H1 (cell line): Measurements from ENCODE around the gene CAMK1. TPM values are rescaled to one million over a fixed set of nuclear protein-coding genes. Genes with fewer than 3 reads are reported as not detected.

ENCODE experiments used
- CTCF ChIA-PET: fragments of 300-600 bp; sonication (Branson Sonifier 250); formaldehyde crosslinking; loops from one replicate; lab custom pipeline; 2021; ENCODE audit not compliant: partially characterized antibody; lab: Charles Lee
- POLR2A ChIA-PET: fragments of 300-600 bp; sonication (Branson Sonifier 250); formaldehyde crosslinking; loops from one replicate; lab custom pipeline; 2021; ENCODE audit warnings: inconsistent platforms; ENCODE audit not compliant: partially characterized antibody; lab: Charles Lee
- DNase-seq, 2 experiments: peaks; one replicate each; pipeline versions ENCODE4 v3.0.0 to v3.0.0-alpha.2; 2010 to 2022; ENCODE audit warnings: low spot score in 2 of 2, low read depth in 1 of 2, mixed read lengths in 1 of 2
- FAIRE-seq: peaks from 2 replicates; lab custom pipeline; 2011; peaks lifted over from hg19 to GRCh38; lab: Jason Lieb, UNC
- H2AFZ ChIP-seq: 2 replicates; pipeline ENCODE4 v1.8.1; 2012; ENCODE audit warnings: low read length, inconsistent platforms
- H2AK5ac ChIP-seq: 2 replicates; pipeline ENCODE4 v1.6.1; 2013; ENCODE audit warnings: low read depth, low read length
- H2BK120ac ChIP-seq: replicated peaks from 2 replicates; pipeline ENCODE3; 2013; ENCODE audit warnings: low read depth, low read length, inconsistent platforms
- H2BK12ac ChIP-seq: 2 replicates; pipeline ENCODE4 v1.6.1; 2013; ENCODE audit warnings: low read depth, low read length
- H2BK15ac ChIP-seq: 2 replicates; pipeline ENCODE4 v1.6.1; 2013; ENCODE audit warnings: low read length
- H2BK20ac ChIP-seq: 2 replicates; pipeline ENCODE4 v1.6.1; 2013; ENCODE audit warnings: low read length
- H2BK5ac ChIP-seq: 2 replicates; pipeline ENCODE4 v1.6.1; 2013; ENCODE audit warnings: low read depth, low read length
- H3K14ac ChIP-seq: 2 replicates; pipeline ENCODE4 v1.6.1; 2013; ENCODE audit warnings: inconsistent platforms; ENCODE audit not compliant: insufficient read length
- H3K18ac ChIP-seq: 2 replicates; pipeline ENCODE4 v1.6.1; 2013; ENCODE audit warnings: low read length; ENCODE audit errors: extremely low read depth
- H3K23ac ChIP-seq: 2 replicates; pipeline ENCODE4 v1.6.1; 2013; ENCODE audit warnings: inconsistent platforms; ENCODE audit not compliant: insufficient read length
- H3K23me2 ChIP-seq: 2 replicates; pipeline ENCODE4 v1.6.1; 2013; ENCODE audit warnings: low read depth, low read length
- H3K27ac ChIP-seq: 2 replicates; pipeline ENCODE4 v1.6.1; 2011; ENCODE audit warnings: low read depth, low read length, inconsistent platforms
- H3K27me3 ChIP-seq, 4 experiments: replicated peaks in 1 of 4; 1 replicate in 1 of 4; 2 replicates in 3 of 4; pipeline versions ENCODE4 v1.6.1 to v1.8.1; 2011 to 2013; ENCODE audit warnings: low read length in 3 of 4, mild to moderate bottlenecking in 3 of 4, inconsistent platforms in 2 of 4, mixed read lengths in 2 of 4, moderate library complexity in 1 of 4; ENCODE audit not compliant: control insufficient read depth in 3 of 4, insufficient read depth in 3 of 4; ENCODE audit errors: extremely low read depth in 1 of 4
- H3K36me3 ChIP-seq, 4 experiments: 2 replicates each; pipeline versions ENCODE4 v1.6.1 to v1.8.1; 2011 to 2013; ENCODE audit warnings: mild to moderate bottlenecking in 4 of 4, low read length in 3 of 4, moderate library complexity in 2 of 4, control low read depth in 1 of 4, inconsistent platforms in 1 of 4; ENCODE audit not compliant: insufficient read depth in 4 of 4, control insufficient read depth in 2 of 4
- H3K4ac ChIP-seq: replicated peaks from 2 replicates; pipeline ENCODE3; 2013; ENCODE audit warnings: low read length, low read depth, mixed read lengths, inconsistent platforms; ENCODE audit not compliant: insufficient read length
- H3K4me1 ChIP-seq, 4 experiments: replicated peaks in 1 of 4; 1 replicate in 1 of 4; 2 replicates in 3 of 4; pipeline versions ENCODE4 v1.6.1 to v1.8.1; 2011 to 2013; ENCODE audit warnings: low read length in 3 of 4, inconsistent platforms in 2 of 4, mixed read lengths in 1 of 4; ENCODE audit not compliant: insufficient read depth in 4 of 4, control insufficient read depth in 3 of 4
- H3K4me2 ChIP-seq, 2 experiments: 2 replicates each; pipeline versions ENCODE4 v1.6.1 to v1.8.1; 2011 to 2013; ENCODE audit warnings: low read depth in 2 of 2, low read length in 2 of 2, control low read depth in 1 of 2, inconsistent platforms in 1 of 2, mild to moderate bottlenecking in 1 of 2; ENCODE audit not compliant: insufficient read depth in 1 of 2
- H3K4me3 ChIP-seq, 4 experiments: fragments of 200-600, 300-600 bp in 1 of 4; sonication (generic), shearing (Covaris generic), sonication (Bioruptor Twin) in 1 of 4; 2 replicates each; pipeline versions ENCODE4 v1.5.1 to v1.8.1; 2011 to 2016; ENCODE audit warnings: low read length in 4 of 4, low read depth in 3 of 4, control low read depth in 2 of 4, inconsistent platforms in 2 of 4, mild to moderate bottlenecking in 2 of 4, mixed read lengths in 1 of 4, moderate library complexity in 1 of 4; ENCODE audit not compliant: insufficient read depth in 2 of 4; ENCODE audit errors: extremely low read depth in 1 of 4
- H3K56ac ChIP-seq: replicated peaks from 2 replicates; pipeline ENCODE3; 2013; ENCODE audit warnings: low read depth, mild to moderate bottlenecking, mixed read lengths, low read length, inconsistent platforms; ENCODE audit not compliant: insufficient read length
- H3K79me1 ChIP-seq: 2 replicates; pipeline ENCODE4 v1.6.1; 2013; ENCODE audit warnings: low read depth, low read length, control low read depth
- H3K79me2 ChIP-seq, 2 experiments: 2 replicates each; pipeline versions ENCODE4 v1.6.1 to v1.8.1; 2012 to 2013; ENCODE audit warnings: low read length in 2 of 2, mild to moderate bottlenecking in 2 of 2, inconsistent platforms in 1 of 2; ENCODE audit not compliant: insufficient read depth in 2 of 2, control insufficient read depth in 1 of 2
- H3K9ac ChIP-seq, 4 experiments: replicated peaks in 1 of 4; 1 replicate in 1 of 4; 2 replicates in 3 of 4; pipeline versions ENCODE4 v1.6.1 to v1.8.1; 2011 to 2013; ENCODE audit warnings: low read depth in 3 of 4, low read length in 3 of 4, control low read depth in 2 of 4, mild to moderate bottlenecking in 2 of 4, moderate library complexity in 2 of 4, inconsistent platforms in 1 of 4; ENCODE audit errors: extremely low read depth in 1 of 4
- H3K9me3 ChIP-seq, 2 experiments: 2 replicates each; pipeline versions ENCODE4 v1.6.1 to v1.8.1; 2012 to 2013; ENCODE audit warnings: mild to moderate bottlenecking in 2 of 2, moderate library complexity in 2 of 2, control low read depth in 1 of 2, inconsistent platforms in 1 of 2, low read depth in 1 of 2, low read length in 1 of 2, mixed read lengths in 1 of 2; ENCODE audit not compliant: insufficient read depth in 2 of 2
- H4K20me1 ChIP-seq, 2 experiments: replicated peaks in 1 of 2; 2 replicates each; pipeline versions ENCODE3 to v1.8.1; 2011 to 2013; ENCODE audit warnings: inconsistent platforms in 2 of 2, low read length in 2 of 2, mild to moderate bottlenecking in 1 of 2; ENCODE audit not compliant: insufficient read depth in 2 of 2, control insufficient read depth in 1 of 2
- H4K5ac ChIP-seq: 2 replicates; pipeline ENCODE4 v1.6.1; 2013; ENCODE audit warnings: low read length, low read depth, mixed read lengths, inconsistent platforms; ENCODE audit not compliant: insufficient read length
- H4K8ac ChIP-seq: 2 replicates; pipeline ENCODE4 v1.8.0; 2013; ENCODE audit warnings: mild to moderate bottlenecking, moderate library complexity, low read length, inconsistent platforms; ENCODE audit not compliant: insufficient read depth; ENCODE audit errors: extremely low read depth
- H4K91ac ChIP-seq: replicated peaks from 2 replicates; pipeline ENCODE3; 2013; ENCODE audit warnings: low read length, mixed read lengths, inconsistent platforms; ENCODE audit not compliant: insufficient read length
- ASH2L ChIP-seq: fragments of 200-600, 300-600 bp; sonication (generic); IDR thresholded peaks from one replicate; pipeline ENCODE4 v1.7.1; 2017; ENCODE audit warnings: low read length
- ATF2 ChIP-seq: IDR thresholded peaks from 2 replicates; pipeline ENCODE4 v1.6.1; 2012; ENCODE audit warnings: low read length, inconsistent platforms
- ATF3 ChIP-seq: IDR thresholded peaks from 2 replicates; pipeline ENCODE4 v1.6.1; 2011; ENCODE audit warnings: low read depth, mild to moderate bottlenecking, low read length; ENCODE audit not compliant: insufficient read depth
- CBX5 ChIP-seq: fragments of 300-800, 300-1000 bp; sonication (generic); IDR thresholded peaks from 2 replicates; pipeline ENCODE4 v1.7.1; 2016; ENCODE audit warnings: antibody characterized with exemption, low read length, low read depth
- PHF8 ChIP-seq: fragments of 200-600 bp; sonication (generic); conservative IDR thresholded peaks from 2 replicates; pipeline ENCODE4 v1.7.1; 2012; ENCODE audit warnings: low read depth, mild to moderate bottlenecking, inconsistent platforms, low read length, moderate library complexity
- POLR2AphosphoS5 ChIP-seq: IDR thresholded peaks from 2 replicates; pipeline ENCODE4 v1.6.1; 2011; ENCODE audit warnings: low read depth, low read length
- RBBP5 ChIP-seq: IDR thresholded peaks from 2 replicates; pipeline ENCODE4 v1.7.1; 2012; ENCODE audit warnings: low read depth, mild to moderate bottlenecking, inconsistent platforms, low read length, moderate library complexity, borderline replicate concordance
- RNF2 ChIP-seq: fragments of 200-900, 300-1000 bp; sonication (generic); IDR thresholded peaks from 2 replicates; pipeline ENCODE4 v1.7.1; 2016; ENCODE audit warnings: borderline replicate concordance, low read depth, mild to moderate bottlenecking, antibody characterized with exemption, low read length; ENCODE audit not compliant: poor library complexity, severe bottlenecking; ENCODE audit errors: missing control alignments
- SIRT6 ChIP-seq: IDR thresholded peaks from one replicate; pipeline ENCODE4 v1.7.1; 2012; ENCODE audit warnings: low read length, inconsistent platforms
- SRF ChIP-seq: IDR thresholded peaks from 2 replicates; pipeline ENCODE4 v1.6.1; 2011; ENCODE audit warnings: mild to moderate bottlenecking, low read depth, low read length, moderate library complexity
- TEAD4 ChIP-seq: IDR thresholded peaks from 2 replicates; pipeline ENCODE4 v1.6.1; 2012; ENCODE audit warnings: low read depth, low read length, inconsistent platforms, mixed read lengths
- WGBS, 2 experiments: shearing (Covaris generic) in 1 of 2; methylation state at CpG; one replicate each; pipeline versions ENCODE4 v1.1.6 to v1.1.7; 2013 to 2015; ENCODE audit warnings: low lambda C conversion rate in 2 of 2, mixed read lengths in 2 of 2, inconsistent platforms in 1 of 2, low coverage in 1 of 2, missing lambda C conversion rate in 1 of 2; ENCODE audit not compliant: insufficient replicate concordance in 2 of 2, insufficient coverage in 1 of 2, insufficient read length in 1 of 2; ENCODE audit errors: extremely low coverage in 1 of 2, missing lambda C conversion rate in 1 of 2; 5-methylcytosine and 5-hydroxymethylcytosine counted together
- polyA plus RNA-seq, 7 experiments: library from polyadenylated mRNA; depleted of rRNA in 3 of 7; stranded (reverse) in 5 of 7; unstranded in 2 of 7; fragments of >200 nt in 5 of 7; fragments of 200-250 nt in 2 of 7; gene quantifications; 1 replicate in 5 of 7; 2 replicates in 1 of 7; 4 replicates in 1 of 7; pipeline versions ENCODE4 v1.2.1 to v1.2.3, GENCODE V29; 2011 to 2013; ENCODE audit warnings: missing spikeins in 2 of 7, mixed read lengths in 2 of 7
- total RNA-seq: library from RNA; stranded (reverse); fragmentation: NEBNext Ultra II Directional; extraction: Animal tissue kit (Norgen Biotek cat#: 25700); gene quantifications from 2 replicates; pipeline ENCODE4 v1.2.1, GENCODE V29; 2021

The CAMK1 gene
- total and polyA plus RNA-seq, 2 of the 8 experiments (the other 6 are each of a cell fraction or from before 2014, with no cell fraction given): 4.9 to 5.1 TPM

GRCh38 chr3:9739181-9739580 lies 30.6 kb downstream of the CAMK1 start:
- Histone ChIP-seq H3K4me2 (no peak overlapping the region), H3K9ac (no peak overlapping the region), H3K27ac (no peak overlapping the region), H2AK5ac (no peak overlapping the region), H2BK120ac (no peak overlapping the region), H2AFZ (no peak overlapping the region), H4K20me1 (peaks cover 2 to 19% of the 10 kb centered on the region in 2 experiments), H3K14ac (no peak overlapping the region), H4K91ac (no peak overlapping the region), H2BK20ac (no peak overlapping the region), H3K4ac (no peak overlapping the region), H3K23me2 (no peaks in the 10 kb centered on the region), H2BK15ac (no peak overlapping the region), H3K56ac (no peak overlapping the region), H3K4me3 (no peak overlapping the region), H3K27me3 (0 out of 7 replicates have a peak, but pooled peaks cover 0 to 2% (median 0%) of the 10 kb centered on the region in 4 experiments), H3K18ac (no peak overlapping the region), H3K79me2 (peaks cover 0 to 3% of the 10 kb centered on the region in 2 experiments; a peak in 1 of 4 replicates), H4K5ac (no peak overlapping the region), H3K4me1 (no peaks in the 10 kb centered on the region), H4K8ac (peak overlapping the region; percentile 71; the same call in 1 of the 2 replicates), H3K23ac (no peak overlapping the region), H2BK5ac (no peak overlapping the region), H3K9me3 (no peaks in the 10 kb centered on the region), H3K36me3 (peaks cover 53 to 97% (median 81%) of the 10 kb centered on the region in 4 experiments), H2BK12ac (no peak overlapping the region), H3K79me1 (peaks cover 10% of the 10 kb centered on the region)
- no peak for FAIRE-seq
- no peak for DNase-seq
- POLR2A ChIA-PET: interaction anchor here (1.2 to 2.0 kb wide), 2 partner anchors 10 to 45 kb away, joined by 3 to 12 read pairs; partner anchors contain the start of gene OGG1
- CTCF ChIA-PET: interaction anchor here (0.9 to 3.7 kb wide), 3 partner anchors 10 to 69 kb away, joined by 3 to 20 read pairs (median 3); partner anchors contain the start of gene OGG1
- WGBS, 2 experiments: 90% methylated on average over 15 of the region's 15 CpGs; no CpG with 5 or more reads in 1 of the 2 experiments
- no peak for TF ChIP-seq ATF2
- TF ChIP-seq ATF3: no peak
- no peak for TF ChIP-seq CBX5
- TF ChIP-seq PHF8: no peak
- no peak for TF ChIP-seq RNF2
- TF ChIP-seq RBBP5: no peak
- TF ChIP-seq SRF: no peak
- TF ChIP-seq ASH2L: no peak
- no peak for TF ChIP-seq TEAD4
- TF ChIP-seq SIRT6: no peak
- no peak; the same call in 1 of the 2 replicates for TF ChIP-seq POLR2AphosphoS5
